Astrocyte (in vitro differentiated cells and primary cell): Measurements from ENCODE around the gene TNFSF8. TPM values are rescaled to one million over a fixed set of nuclear protein-coding genes. Genes with fewer than 3 reads are reported as not detected.

Experiments used
- DNase-seq: peaks from one replicate; pipeline ENCODE4 v3.0.0-alpha.2; 2010; ENCODE audit warnings: low read depth
- FAIRE-seq: peaks from 2 replicates; lab custom pipeline; 2011; peaks lifted over from hg19 to GRCh38; lab: Jason Lieb, UNC
- H2AFZ ChIP-seq: 2 replicates; pipeline ENCODE4 v1.6.0; 2012; ENCODE audit warnings: low read depth, low read length, inconsistent platforms
- H3K27ac ChIP-seq: 2 replicates; pipeline ENCODE4 v1.5.1; 2011; ENCODE audit warnings: low read depth, low read length, inconsistent platforms
- H3K27me3 ChIP-seq: 2 replicates; pipeline ENCODE4 v1.6.0; 2011; ENCODE audit warnings: low read length, inconsistent platforms; ENCODE audit not compliant: insufficient read depth
- H3K36me3 ChIP-seq: 2 replicates; pipeline ENCODE4 v1.5.1; 2011; ENCODE audit warnings: low read length, inconsistent platforms; ENCODE audit not compliant: insufficient read depth
- H3K4me1 ChIP-seq: 2 replicates; pipeline ENCODE4 v1.5.1; 2011; ENCODE audit warnings: low read length, inconsistent platforms; ENCODE audit not compliant: insufficient read depth
- H3K4me2 ChIP-seq: 2 replicates; pipeline ENCODE4 v1.6.0; 2012; ENCODE audit warnings: low read length, inconsistent platforms
- H3K4me3 ChIP-seq: 2 replicates; pipeline ENCODE4 v1.5.1; 2011; ENCODE audit warnings: low read depth, mild to moderate bottlenecking, low read length, inconsistent platforms; ENCODE audit not compliant: insufficient read depth
- H3K79me2 ChIP-seq: 2 replicates; pipeline ENCODE4 v1.6.0; 2012; ENCODE audit warnings: mild to moderate bottlenecking, low read length, inconsistent platforms; ENCODE audit not compliant: insufficient read depth
- H3K9ac ChIP-seq: 2 replicates; pipeline ENCODE4 v1.6.0; 2012; ENCODE audit warnings: mild to moderate bottlenecking, low read length, inconsistent platforms
- H3K9me3 ChIP-seq: 2 replicates; pipeline ENCODE4 v1.5.1; 2012; ENCODE audit warnings: low read depth, mild to moderate bottlenecking, low read length, inconsistent platforms; ENCODE audit not compliant: insufficient read depth
- H4K20me1 ChIP-seq: 2 replicates; pipeline ENCODE4 v1.6.0; 2012; ENCODE audit warnings: low read length, inconsistent platforms; ENCODE audit not compliant: insufficient read depth
- H3K27ac Mint-ChIP-seq: one replicate; pipeline ENCODE4 v1.8.0; 2021; ENCODE audit warnings: mild to moderate bottlenecking, mixed read lengths; ENCODE audit not compliant: unreplicated experiment
- H3K27me3 Mint-ChIP-seq: one replicate; pipeline ENCODE4 v1.8.0; 2021; ENCODE audit warnings: low read depth, mixed read lengths; ENCODE audit not compliant: unreplicated experiment
- H3K36me3 Mint-ChIP-seq: one replicate; pipeline ENCODE4 v1.8.0; 2021; ENCODE audit warnings: low read depth, mixed read lengths; ENCODE audit not compliant: unreplicated experiment
- H3K4me1 Mint-ChIP-seq: one replicate; pipeline ENCODE4 v1.8.0; 2021; ENCODE audit warnings: low read depth, mixed read lengths; ENCODE audit not compliant: unreplicated experiment
- H3K4me3 Mint-ChIP-seq: one replicate; pipeline ENCODE4 v1.8.0; 2021; ENCODE audit warnings: mild to moderate bottlenecking, moderate library complexity, mixed read lengths; ENCODE audit not compliant: unreplicated experiment
- H3K9me3 Mint-ChIP-seq: one replicate; pipeline ENCODE4 v1.8.0; 2021; ENCODE audit warnings: mild to moderate bottlenecking, mixed read lengths; ENCODE audit not compliant: unreplicated experiment
- CTCF ChIP-seq: IDR thresholded peaks from 2 replicates; pipeline ENCODE4 v1.5.1; 2011; ENCODE audit warnings: low read depth, mild to moderate bottlenecking, inconsistent platforms, low read length, moderate library complexity; ENCODE audit not compliant: insufficient read depth
- EZH2 ChIP-seq: IDR thresholded peaks from 2 replicates; pipeline ENCODE4 v1.6.1; 2012; ENCODE audit warnings: mild to moderate bottlenecking, low read length, inconsistent platforms; ENCODE audit not compliant: insufficient read depth
- total RNA-seq: library from RNA; stranded (reverse); gene quantifications from 2 replicates; pipeline ENCODE4 v1.2.1, GENCODE V29; 2021

TNFSF8 gene
- total RNA-seq, 1 donor from 2014 or later = not detected

- Histone ChIP-seq H3K36me3 (no peaks in the 10 kb centered on the region), H3K27me3 (peaks cover 4% of the 10 kb centered on the region), H3K4me3 (no peak overlapping the region), H3K9ac (no peak overlapping the region), H3K4me1 (no peaks in the 10 kb centered on the region), H2AFZ (no peak overlapping the region), H4K20me1 (no peaks in the 10 kb centered on the region), H3K4me2 (no peak overlapping the region), H3K9me3 (no peaks in the 10 kb centered on the region), H3K27ac (no peak overlapping the region), H3K79me2 (no peaks in the 10 kb centered on the region)
- no peak for TF ChIP-seq CTCF
- no peak for TF ChIP-seq EZH2
- Mint-ChIP-seq H3K36me3 (no peaks in the 10 kb centered on the region), H3K27ac (no peak overlapping the region), H3K9me3 (no peaks in the 10 kb centered on the region), H3K4me1 (peaks cover 10% of the 10 kb centered on the region), H3K4me3 (no peak overlapping the region), H3K27me3 (peaks cover 17% of the 10 kb centered on the region)
- FAIRE-seq (no peak), DNase-seq (no peak)
Observed at GRCh38 chr9:114937516-114937915, 7.1 kb upstream of the TNFSF8 start.

GRCh38 chr9:114936581-114936980, 6.2 kb upstream of the TNFSF8 start:
- Histone ChIP-seq H3K27ac (no peak overlapping the region), H3K4me1 (no peaks in the 10 kb centered on the region), H3K27me3 (peaks cover 12% of the 10 kb centered on the region), H4K20me1 (no peaks in the 10 kb centered on the region), H3K4me2 (no peak overlapping the region), H2AFZ (no peak overlapping the region), H3K36me3 (no peaks in the 10 kb centered on the region), H3K79me2 (no peaks in the 10 kb centered on the region), H3K9ac (no peak overlapping the region), H3K9me3 (no peaks in the 10 kb centered on the region), H3K4me3 (no peak overlapping the region)
- Mint-ChIP-seq H3K4me1 (peaks cover 2% of the 10 kb centered on the region), H3K27me3 (peaks cover 25% of the 10 kb centered on the region), H3K4me3 (no peak overlapping the region), H3K36me3 (no peaks in the 10 kb centered on the region), H3K27ac (no peak overlapping the region), H3K9me3 (no peaks in the 10 kb centered on the region)
- DNase-seq (no peak), FAIRE-seq (no peak)
- TF ChIP-seq CTCF = no peak
- TF ChIP-seq EZH2 = no peak

- no peaks in the 10 kb centered on the region for H4K20me1 ChIP-seq
- no peaks in the 10 kb centered on the region for H3K4me1 Mint-ChIP-seq
- no peak overlapping the region for H3K9ac ChIP-seq
- H3K36me3 Mint-ChIP-seq = no peaks in the 10 kb centered on the region
- H2AFZ ChIP-seq = no peak overlapping the region
- no peak for DNase-seq
- H3K4me3 Mint-ChIP-seq = no peak overlapping the region
- FAIRE-seq = no peak
- no peak overlapping the region for H3K27ac Mint-ChIP-seq
- H3K4me2 ChIP-seq = no peak overlapping the region
- H3K79me2 ChIP-seq = no peaks in the 10 kb centered on the region
- no peak for TF ChIP-seq CTCF
- no peak for TF ChIP-seq EZH2
- no peaks in the 10 kb centered on the region for H3K36me3 ChIP-seq
- H3K4me1 ChIP-seq = no peaks in the 10 kb centered on the region
- no peak overlapping the region for H3K4me3 ChIP-seq
- peaks cover 35% of the 10 kb centered on the region for H3K27me3 Mint-ChIP-seq
- H3K9me3 ChIP-seq = no peaks in the 10 kb centered on the region
- H3K27me3 ChIP-seq = peaks cover 19% of the 10 kb centered on the region
- no peaks in the 10 kb centered on the region for H3K9me3 Mint-ChIP-seq
- no peak overlapping the region for H3K27ac ChIP-seq
Observed at GRCh38 chr9:114935119-114935518, 4.7 kb upstream of the TNFSF8 start.
